BJ (cell line): ENCODE measurements around the gene GOLGA5. TPM values are rescaled to one million over a fixed set of nuclear protein-coding genes. Genes with fewer than 3 reads are reported as not detected.

Experiments
- CTCF ChIA-PET: fragments of 350-600 bp; formaldehyde crosslinking; extraction: SDS; loops from one replicate; lab custom pipeline; 2021; ENCODE audit warnings: antibody characterized with exemption, inconsistent platforms; lab: Yijun Ruan, JAX
- POLR2A ChIA-PET: fragments of 300-600 bp; sonication (Branson Sonifier 250); formaldehyde crosslinking; extraction: SDS; loops from one replicate; lab custom pipeline; 2021; ENCODE audit warnings: antibody characterized with exemption; lab: Charles Lee
- DNase-seq: peaks from one replicate; pipeline ENCODE4 v3.0.0-alpha.2; 2011; ENCODE audit warnings: low read depth
- H3K27me3 ChIP-seq: 2 replicates; pipeline ENCODE4 v1.6.0; 2011; ENCODE audit warnings: low read length; ENCODE audit not compliant: control insufficient read depth, insufficient read depth
- H3K36me3 ChIP-seq: 2 replicates; pipeline ENCODE4 v1.5.1; 2011; ENCODE audit warnings: low read length; ENCODE audit not compliant: control insufficient read depth, insufficient read depth
- H3K4me3 ChIP-seq: 2 replicates; pipeline ENCODE4 v1.5.1; 2011; ENCODE audit warnings: low read depth, mild to moderate bottlenecking, control low read depth, low read length
- polyA plus RNA-seq: library from polyadenylated mRNA; depleted of rRNA; stranded (reverse); fragments of >200 nt; gene quantifications from 2 replicates; pipeline ENCODE4 v1.2.3, GENCODE V29; 2011
- TF ChIP-seq, protein P1 (sequence below): IDR thresholded peaks from 2 replicates; pipeline ENCODE4 v1.5.1; 2011; ENCODE audit warnings: low read depth, mild to moderate bottlenecking, control low read depth, inconsistent platforms, low read length, moderate library complexity; ENCODE audit not compliant: insufficient read depth

The GOLGA5 gene
- polyA plus RNA-seq, 1 experiment, result 29.7 TPM

DNA sequence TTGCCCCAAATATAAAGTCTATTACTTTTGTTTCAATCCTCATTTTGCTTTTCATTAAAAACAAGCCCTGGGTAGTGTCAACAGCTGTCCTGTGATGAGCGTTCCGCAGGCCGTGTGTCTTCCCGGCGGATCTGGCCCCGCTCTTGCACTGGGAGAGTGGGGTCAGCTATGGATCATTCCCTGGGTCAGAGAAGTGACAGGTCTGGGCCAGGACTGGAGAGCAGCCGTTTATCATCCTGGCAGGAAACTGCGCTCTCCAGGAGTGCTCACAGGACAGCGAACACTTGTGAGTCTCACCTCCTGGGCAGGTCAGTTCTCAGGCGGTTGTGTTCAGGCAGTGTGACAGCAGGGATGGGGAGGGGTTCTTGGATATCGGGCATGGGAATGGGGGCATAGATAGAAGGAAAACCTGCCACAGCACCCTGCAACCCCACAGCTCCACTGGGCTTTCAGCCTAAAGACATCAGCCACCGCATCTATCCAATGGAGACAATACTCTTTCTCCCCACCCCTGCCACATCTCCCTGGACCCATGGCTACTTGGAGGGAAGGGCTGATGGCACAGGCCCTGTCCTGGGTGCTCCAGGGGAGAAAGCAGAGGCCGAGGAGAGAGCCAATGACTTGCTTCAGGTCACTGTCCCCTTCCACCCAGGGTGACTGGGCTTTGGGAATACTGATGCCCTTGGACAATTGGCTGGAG lies 81.0 kb downstream of the GOLGA5 start:
- peaks cover 4% of the 10 kb centered on the region for H3K27me3 ChIP-seq
- TF ChIP-seq, protein P1, sequence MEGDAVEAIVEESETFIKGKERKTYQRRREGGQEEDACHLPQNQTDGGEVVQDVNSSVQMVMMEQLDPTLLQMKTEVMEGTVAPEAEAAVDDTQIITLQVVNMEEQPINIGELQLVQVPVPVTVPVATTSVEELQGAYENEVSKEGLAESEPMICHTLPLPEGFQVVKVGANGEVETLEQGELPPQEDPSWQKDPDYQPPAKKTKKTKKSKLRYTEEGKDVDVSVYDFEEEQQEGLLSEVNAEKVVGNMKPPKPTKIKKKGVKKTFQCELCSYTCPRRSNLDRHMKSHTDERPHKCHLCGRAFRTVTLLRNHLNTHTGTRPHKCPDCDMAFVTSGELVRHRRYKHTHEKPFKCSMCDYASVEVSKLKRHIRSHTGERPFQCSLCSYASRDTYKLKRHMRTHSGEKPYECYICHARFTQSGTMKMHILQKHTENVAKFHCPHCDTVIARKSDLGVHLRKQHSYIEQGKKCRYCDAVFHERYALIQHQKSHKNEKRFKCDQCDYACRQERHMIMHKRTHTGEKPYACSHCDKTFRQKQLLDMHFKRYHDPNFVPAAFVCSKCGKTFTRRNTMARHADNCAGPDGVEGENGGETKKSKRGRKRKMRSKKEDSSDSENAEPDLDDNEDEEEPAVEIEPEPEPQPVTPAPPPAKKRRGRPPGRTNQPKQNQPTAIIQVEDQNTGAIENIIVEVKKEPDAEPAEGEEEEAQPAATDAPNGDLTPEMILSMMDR, result no peak
- DNase-seq, result no peak
- no peak overlapping the region for H3K4me3 ChIP-seq
- no peaks in the 10 kb centered on the region for H3K36me3 ChIP-seq
- ChIA-PET CTCF (no interaction called here), POLR2A (no interaction called here)

- CTCF ChIA-PET, result no interaction called here
- POLR2A ChIA-PET, result no interaction called here
These were observed 83.8 kb downstream of the GOLGA5 start for GRCh38 chr14:92877757-92878431.

GRCh38 chr14:92880351-92880750 lies 86.2 kb downstream of the GOLGA5 start:
- no peaks in the 10 kb centered on the region for H3K36me3 ChIP-seq
- CTCF ChIA-PET, result no interaction called here
- H3K4me3 ChIP-seq, result no peak overlapping the region
- H3K27me3 ChIP-seq, result peaks cover 9% of the 10 kb centered on the region
- no peak for DNase-seq
- POLR2A ChIA-PET, result no interaction called here
- TF ChIP-seq, protein P1, result no peak

More at GRCh38 chr14:92877757-92878431, 83.8 kb downstream of the GOLGA5 start:
- H3K4me3 ChIP-seq, result no peak overlapping the region
- no peaks in the 10 kb centered on the region for H3K36me3 ChIP-seq
- peaks cover 11% of the 10 kb centered on the region for H3K27me3 ChIP-seq
- no peak for DNase-seq
- TF ChIP-seq, protein P1, result no peak

GRCh38 chr14:92880851-92881250 lies 86.7 kb downstream of the GOLGA5 start:
- ChIA-PET POLR2A (no interaction called here), CTCF (interaction anchor here (0.6 kb wide), 1 partner anchor 304 kb away, joined by 3 read pairs; the partner anchor contains the start of genes LYSET and MOAP1)
- DNase-seq, result no peak
- TF ChIP-seq, protein P1, result peak; percentile 30
- no peaks in the 10 kb centered on the region for H3K36me3 ChIP-seq
- H3K4me3 ChIP-seq, result no peak overlapping the region
- peaks cover 9% of the 10 kb centered on the region for H3K27me3 ChIP-seq

- no peak overlapping the region for H3K4me3 ChIP-seq
- H3K27me3 ChIP-seq, result peaks cover 9% of the 10 kb centered on the region
- no peak for DNase-seq
- CTCF ChIA-PET, result no interaction called here
- POLR2A ChIA-PET, result no interaction called here
- no peaks in the 10 kb centered on the region for H3K36me3 ChIP-seq
- TF ChIP-seq, protein P1, result no peak
These were observed 89.0 kb downstream of the GOLGA5 start for GRCh38 chr14:92883066-92883465.
